ENCODE measurements around the gene AVEN.

AVEN gene

DNA sequence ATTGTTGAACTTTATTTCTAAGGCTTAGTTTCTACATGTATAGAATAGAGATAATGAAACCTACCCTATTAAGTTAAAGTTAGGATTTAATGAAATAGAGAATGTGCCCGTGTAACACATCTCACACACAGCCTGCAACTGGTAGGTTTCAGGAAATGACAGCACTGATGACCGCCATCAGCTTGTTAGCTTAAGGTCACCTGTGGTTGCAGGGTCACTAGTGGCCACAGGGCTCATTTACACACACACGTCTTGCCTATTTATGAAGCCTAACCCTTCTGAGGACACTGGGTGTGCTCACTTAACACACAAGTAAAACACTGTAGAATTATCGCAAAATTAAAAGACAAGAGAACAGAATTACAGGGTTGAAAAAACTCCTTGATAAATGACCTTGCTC is 50.6 kb downstream of the AVEN start:
- H3K4me3 ChIP-seq (ENCODE audit: low read depth, low read length): no peak overlapping the region
- CTCF ChIA-PET: interaction anchor here (0.9 to 1.5 kb wide), 3 partner anchors 25 to 253 kb away, joined by 3 read pairs; no protein-coding TSS in a partner anchor
- POLR2A ChIA-PET: no interaction called here
- no peak for DNase-seq (ENCODE audit: low read depth, low spot score)
- TF ChIP-seq, protein P1, sequence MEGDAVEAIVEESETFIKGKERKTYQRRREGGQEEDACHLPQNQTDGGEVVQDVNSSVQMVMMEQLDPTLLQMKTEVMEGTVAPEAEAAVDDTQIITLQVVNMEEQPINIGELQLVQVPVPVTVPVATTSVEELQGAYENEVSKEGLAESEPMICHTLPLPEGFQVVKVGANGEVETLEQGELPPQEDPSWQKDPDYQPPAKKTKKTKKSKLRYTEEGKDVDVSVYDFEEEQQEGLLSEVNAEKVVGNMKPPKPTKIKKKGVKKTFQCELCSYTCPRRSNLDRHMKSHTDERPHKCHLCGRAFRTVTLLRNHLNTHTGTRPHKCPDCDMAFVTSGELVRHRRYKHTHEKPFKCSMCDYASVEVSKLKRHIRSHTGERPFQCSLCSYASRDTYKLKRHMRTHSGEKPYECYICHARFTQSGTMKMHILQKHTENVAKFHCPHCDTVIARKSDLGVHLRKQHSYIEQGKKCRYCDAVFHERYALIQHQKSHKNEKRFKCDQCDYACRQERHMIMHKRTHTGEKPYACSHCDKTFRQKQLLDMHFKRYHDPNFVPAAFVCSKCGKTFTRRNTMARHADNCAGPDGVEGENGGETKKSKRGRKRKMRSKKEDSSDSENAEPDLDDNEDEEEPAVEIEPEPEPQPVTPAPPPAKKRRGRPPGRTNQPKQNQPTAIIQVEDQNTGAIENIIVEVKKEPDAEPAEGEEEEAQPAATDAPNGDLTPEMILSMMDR (IDR thresholded peaks at IDR 0.05; ENCODE audit: insufficient read depth, low read length, missing control alignments): no peak

- TF ChIP-seq, protein P1 (IDR thresholded peaks at IDR 0.05; ENCODE audit: insufficient read depth, low read length, missing control alignments): no peak
- ChIA-PET CTCF (interaction anchor here (0.9 to 1.5 kb wide), 4 partner anchors 24 to 252 kb away, joined by 3 to 4 read pairs (median 3); no protein-coding TSS in a partner anchor), POLR2A (no interaction called here)
- no peak for DNase-seq (ENCODE audit: low read depth, low spot score)
- H3K4me3 ChIP-seq (ENCODE audit: low read depth, low read length): no peak overlapping the region
These were observed 51.6 kb downstream of the AVEN start for GRCh38 chr15:33987444-33987843.

DNA sequence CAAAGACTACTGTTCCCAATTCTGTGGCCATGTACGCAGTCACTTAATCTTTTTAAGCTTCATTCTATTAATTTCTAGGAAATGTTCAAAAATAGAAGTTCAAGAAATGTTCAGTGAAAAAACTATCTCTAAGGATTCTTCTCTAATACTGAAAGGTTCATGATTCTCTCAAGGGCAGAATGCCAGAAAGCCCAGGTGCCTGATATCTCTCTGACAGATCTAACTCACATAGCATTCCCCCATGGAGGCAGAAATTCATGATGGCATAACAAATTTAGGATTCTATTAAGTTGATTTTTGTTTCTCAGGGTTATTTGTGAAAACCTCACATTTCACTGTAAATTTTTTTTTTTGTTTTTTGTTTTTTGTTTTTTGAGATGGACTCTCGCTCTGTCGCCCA is 53.3 kb downstream of the AVEN start:
- ChIA-PET POLR2A (interaction anchor here (1.0 kb wide), 1 partner anchor 70 kb away, joined by 4 read pairs; no protein-coding TSS in a partner anchor), CTCF (interaction anchor here (0.8 to 1.9 kb wide), 5 partner anchors 8 to 248 kb away, joined by 4 to 11 read pairs (median 5); partner anchors contain the start of gene CHRM5)
- TF ChIP-seq, protein P1 (IDR thresholded peaks at IDR 0.05; ENCODE audit: insufficient read depth, low read length, missing control alignments): no peak
- no peak for DNase-seq (ENCODE audit: low read depth, low spot score)
- no peak overlapping the region for H3K4me3 ChIP-seq (ENCODE audit: low read depth, low read length)

DNA sequence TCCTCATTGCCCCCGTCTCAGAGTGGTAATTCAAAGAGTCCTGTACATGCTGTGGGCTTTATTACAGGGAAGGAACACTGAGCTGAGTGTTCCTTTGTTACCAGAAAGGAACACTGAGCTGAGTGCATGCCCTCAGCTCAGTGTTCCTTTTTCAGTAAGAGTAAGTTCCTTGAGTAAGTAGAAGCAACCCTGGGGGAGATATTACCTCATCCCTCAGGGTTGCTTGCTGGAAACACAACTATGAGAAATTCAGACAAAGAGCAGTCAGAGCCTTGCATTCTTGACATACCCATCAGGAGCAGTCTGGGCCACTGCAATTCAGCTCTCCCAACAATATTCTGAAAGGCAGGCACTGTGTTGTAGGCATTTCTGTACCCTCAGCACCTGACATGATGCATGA is 53.7 kb downstream of the AVEN start:
- ChIA-PET CTCF (interaction anchor here (0.8 to 1.9 kb wide), 5 partner anchors 9 to 248 kb away, joined by 4 to 11 read pairs (median 5); partner anchors contain the start of gene CHRM5), POLR2A (interaction anchor here (1.0 kb wide), 1 partner anchor 71 kb away, joined by 4 read pairs; no protein-coding TSS in a partner anchor)
- no peak overlapping the region for H3K4me3 ChIP-seq (ENCODE audit: low read depth, low read length)
- TF ChIP-seq, protein P1 (IDR thresholded peaks at IDR 0.05; ENCODE audit: insufficient read depth, low read length, missing control alignments): no peak
- DNase-seq (ENCODE audit: low read depth, low spot score): peak; percentile 84

GRCh38 chr15:33982516-33982915 is 56.5 kb downstream of the AVEN start:
- peak; percentile 37 for DNase-seq (ENCODE audit: low read depth, low spot score)
- ChIA-PET CTCF (interaction anchor here (1.0 to 1.9 kb wide), 2 partner anchors 11 to 19 kb away, joined by 3 to 6 read pairs; no protein-coding TSS in a partner anchor), POLR2A (no interaction called here)
- TF ChIP-seq, protein P1 (IDR thresholded peaks at IDR 0.05; ENCODE audit: insufficient read depth, low read length, missing control alignments): no peak
- no peak overlapping the region for H3K4me3 ChIP-seq (ENCODE audit: low read depth, low read length)

DNA sequence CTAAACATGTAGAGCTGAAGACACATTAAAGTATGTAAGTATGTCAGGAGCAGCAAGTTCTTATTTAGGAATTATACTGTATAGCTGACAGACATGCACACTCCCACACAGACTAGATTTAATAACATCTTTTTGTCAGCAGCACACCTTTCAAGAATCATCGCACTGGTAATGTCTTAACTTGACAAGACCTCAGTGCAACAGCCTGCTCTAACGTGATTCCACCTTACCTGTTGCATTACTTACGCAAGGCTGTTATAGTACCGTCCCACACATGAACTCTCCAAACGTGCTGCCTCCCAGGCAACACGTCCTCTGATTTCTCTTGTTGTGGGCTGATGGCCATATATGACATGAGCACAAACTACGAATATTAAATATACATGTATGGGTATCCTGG is 58.8 kb downstream of the AVEN start:
- no peak overlapping the region for H3K4me3 ChIP-seq (ENCODE audit: low read depth, low read length)
- POLR2A ChIA-PET: no interaction called here
- TF ChIP-seq, protein P1 (IDR thresholded peaks at IDR 0.05; ENCODE audit: insufficient read depth, low read length, missing control alignments): no peak
- CTCF ChIA-PET: interaction anchor here (0.8 to 0.9 kb wide), 2 partner anchors 12 to 14 kb away, joined by 3 to 4 read pairs; no protein-coding TSS in a partner anchor
- DNase-seq (ENCODE audit: low read depth, low spot score): no peak

All from AG04449 (cell line).